AG10803 (cell line): ENCODE measurements around the gene SLCO2A1.

ENCODE experiments used
- DNase-seq: peaks from one replicate; pipeline ENCODE4 v3.0.0; 2010; ENCODE audit warnings: low read depth
- H3K4me3 ChIP-seq: 2 replicates; pipeline ENCODE4 v1.5.1; 2011; ENCODE audit warnings: mild to moderate bottlenecking, low read length, control low read depth
- TF ChIP-seq, protein P1 (sequence below): conservative IDR thresholded peaks from 2 replicates; pipeline ENCODE4 v1.5.1; 2011; ENCODE audit warnings: mild to moderate bottlenecking, low read length, control low read depth, inconsistent platforms

Gene SLCO2A1

DNA sequence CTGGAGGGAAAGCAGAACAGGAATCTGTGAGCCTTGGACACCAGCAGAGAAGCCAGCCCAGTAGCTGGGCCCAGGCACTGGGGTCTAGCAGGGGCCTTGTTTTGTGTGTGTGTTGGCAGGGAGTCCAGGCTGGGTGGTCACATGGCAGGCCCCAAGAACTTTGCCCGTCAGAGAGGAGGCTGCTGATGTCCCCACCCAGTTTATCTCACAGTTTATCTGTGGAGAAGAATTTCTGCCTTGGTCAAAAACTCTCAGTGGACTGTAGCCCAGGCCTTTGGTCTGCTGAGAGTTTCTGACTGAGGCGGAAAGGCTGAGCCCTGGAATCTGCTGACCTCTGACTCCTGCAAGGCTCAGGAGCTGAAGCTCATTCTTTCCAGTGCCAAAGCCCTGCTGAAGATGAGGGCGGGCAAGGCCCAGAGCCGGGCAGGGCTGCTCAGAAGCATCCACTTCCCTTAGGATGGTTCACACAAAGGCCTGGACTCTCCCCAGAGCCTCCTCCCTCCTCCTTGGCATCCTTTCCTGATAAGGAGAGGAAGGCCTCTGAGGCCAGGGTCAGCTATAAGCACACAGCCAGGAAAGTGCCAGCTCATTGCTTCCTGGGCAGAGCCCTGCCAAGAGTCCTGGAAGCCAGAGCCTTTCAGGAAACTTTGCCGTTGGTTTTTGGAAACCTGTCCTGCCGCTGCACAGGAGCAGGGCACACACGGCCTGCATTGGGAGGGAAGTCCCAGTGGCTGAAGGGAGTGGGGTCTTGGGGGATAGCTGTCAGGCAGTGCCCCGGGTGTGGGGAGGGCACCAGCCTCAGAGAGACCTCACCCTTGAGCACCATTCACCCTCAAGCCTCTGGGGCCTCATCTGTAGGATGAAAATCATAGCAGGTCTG lies 37.2 kb upstream of the SLCO2A1 start:
- H3K4me3 ChIP-seq, result no peak overlapping the region
- TF ChIP-seq, protein P1, sequence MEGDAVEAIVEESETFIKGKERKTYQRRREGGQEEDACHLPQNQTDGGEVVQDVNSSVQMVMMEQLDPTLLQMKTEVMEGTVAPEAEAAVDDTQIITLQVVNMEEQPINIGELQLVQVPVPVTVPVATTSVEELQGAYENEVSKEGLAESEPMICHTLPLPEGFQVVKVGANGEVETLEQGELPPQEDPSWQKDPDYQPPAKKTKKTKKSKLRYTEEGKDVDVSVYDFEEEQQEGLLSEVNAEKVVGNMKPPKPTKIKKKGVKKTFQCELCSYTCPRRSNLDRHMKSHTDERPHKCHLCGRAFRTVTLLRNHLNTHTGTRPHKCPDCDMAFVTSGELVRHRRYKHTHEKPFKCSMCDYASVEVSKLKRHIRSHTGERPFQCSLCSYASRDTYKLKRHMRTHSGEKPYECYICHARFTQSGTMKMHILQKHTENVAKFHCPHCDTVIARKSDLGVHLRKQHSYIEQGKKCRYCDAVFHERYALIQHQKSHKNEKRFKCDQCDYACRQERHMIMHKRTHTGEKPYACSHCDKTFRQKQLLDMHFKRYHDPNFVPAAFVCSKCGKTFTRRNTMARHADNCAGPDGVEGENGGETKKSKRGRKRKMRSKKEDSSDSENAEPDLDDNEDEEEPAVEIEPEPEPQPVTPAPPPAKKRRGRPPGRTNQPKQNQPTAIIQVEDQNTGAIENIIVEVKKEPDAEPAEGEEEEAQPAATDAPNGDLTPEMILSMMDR, result no peak
- no peak for DNase-seq

- no peak for DNase-seq
- TF ChIP-seq, protein P1, result no peak
Observed at GRCh38 chr3:134066158-134066541, 36.4 kb upstream of the SLCO2A1 start.

DNA sequence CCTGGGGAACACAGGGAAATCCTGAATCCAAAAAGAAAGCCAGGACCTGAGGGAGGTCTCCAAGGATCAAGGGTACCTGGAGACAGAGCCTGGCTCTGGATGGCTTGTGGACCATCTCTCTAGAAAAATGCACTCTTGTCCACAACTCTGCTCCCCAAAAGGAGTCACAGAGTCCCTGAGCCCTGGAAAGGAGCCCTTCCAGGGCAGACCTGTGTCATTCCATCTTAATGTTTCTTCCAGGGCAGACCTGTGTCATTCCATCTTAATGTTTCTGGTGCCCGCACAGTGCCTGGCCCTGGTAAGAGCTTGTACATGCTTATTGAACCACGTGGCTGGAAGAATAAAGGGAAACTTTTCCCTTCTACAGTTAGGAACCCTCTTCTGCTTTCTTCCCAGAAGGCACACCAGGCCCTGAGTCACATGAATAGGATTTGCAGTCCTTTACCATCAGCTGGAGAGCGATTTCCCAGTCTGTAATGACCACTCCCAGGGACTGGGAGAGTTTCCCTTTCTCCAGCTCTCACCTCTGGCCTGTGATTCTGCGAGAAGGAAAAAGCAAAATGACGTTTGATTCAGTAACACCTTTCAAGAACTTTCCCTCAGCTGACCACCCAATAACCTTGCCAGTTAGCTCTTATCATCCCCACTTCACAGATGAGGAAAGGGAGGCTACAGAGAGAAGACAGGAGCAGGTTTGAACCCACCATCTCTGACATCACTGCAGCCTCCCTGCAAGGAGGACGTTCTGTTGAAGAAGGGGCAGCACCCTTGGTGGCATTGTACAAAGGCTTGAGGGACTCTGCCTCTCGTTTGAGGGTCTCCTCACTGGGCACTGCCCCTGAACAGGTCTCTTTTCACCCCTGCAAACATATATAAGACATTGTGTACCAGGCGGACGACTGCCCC lies 35.8 kb upstream of the SLCO2A1 start:
- TF ChIP-seq, protein P1, result no peak
- H3K4me3 ChIP-seq, result no peak overlapping the region
- no peak for DNase-seq

More at GRCh38 chr3:134066158-134066541, 36.4 kb upstream of the SLCO2A1 start:
- H3K4me3 ChIP-seq, result no peak overlapping the region

- TF ChIP-seq, protein P1, result no peak
- no peak for DNase-seq
- no peak overlapping the region for H3K4me3 ChIP-seq
Observed at GRCh38 chr3:134064081-134064480, 34.4 kb upstream of the SLCO2A1 start.

- TF ChIP-seq, protein P1, result no peak
- H3K4me3 ChIP-seq, result no peak overlapping the region
Observed at GRCh38 chr3:134061401-134061800, 31.7 kb upstream of the SLCO2A1 start.

GRCh38 chr3:134060561-134061385 lies 31.0 kb upstream of the SLCO2A1 start:
- DNase-seq, result no peak
- H3K4me3 ChIP-seq, result no peak overlapping the region
- TF ChIP-seq, protein P1, result no peak

More at GRCh38 chr3:134061401-134061800, 31.7 kb upstream of the SLCO2A1 start:
- DNase-seq, result no peak
